GM19239 (cell line): Measurements from ENCODE around the gene TSKU.
"Not testable (repeated sequence)": the region's sequence is repeated elsewhere in the genome, so short reads cannot be mapped to it uniquely, and the experiment has no call there.

ENCODE experiments used
- DNase-seq: peaks from one replicate; pipeline ENCODE4 v3.0.0; 2011; ENCODE audit warnings: low spot score; ENCODE audit not compliant: insufficient read length
- FAIRE-seq: peaks from 2 replicates; lab custom pipeline; 2011; peaks lifted over from hg19 to GRCh38; lab: Jason Lieb, UNC

The TSKU gene

DNA sequence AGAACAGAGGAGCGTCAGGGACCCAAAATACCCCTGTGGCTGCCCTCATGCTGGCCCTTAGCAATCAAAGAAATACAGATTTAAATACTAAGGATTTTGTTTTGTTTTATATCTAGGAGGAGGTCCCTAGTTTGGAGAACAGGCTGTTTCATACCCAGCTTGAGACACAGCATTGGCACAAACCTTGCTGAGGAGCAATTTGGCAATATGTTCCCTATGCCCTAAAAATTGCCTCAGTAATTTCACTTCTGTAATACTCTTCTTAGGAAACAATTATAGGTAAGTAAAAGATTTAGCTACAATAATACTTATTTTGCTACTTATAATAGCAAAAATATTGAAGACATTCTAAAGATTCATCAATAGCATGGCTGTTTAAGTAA is 37.0 kb downstream of the TSKU start:
- no peak for FAIRE-seq
- DNase-seq = no peak

DNA sequence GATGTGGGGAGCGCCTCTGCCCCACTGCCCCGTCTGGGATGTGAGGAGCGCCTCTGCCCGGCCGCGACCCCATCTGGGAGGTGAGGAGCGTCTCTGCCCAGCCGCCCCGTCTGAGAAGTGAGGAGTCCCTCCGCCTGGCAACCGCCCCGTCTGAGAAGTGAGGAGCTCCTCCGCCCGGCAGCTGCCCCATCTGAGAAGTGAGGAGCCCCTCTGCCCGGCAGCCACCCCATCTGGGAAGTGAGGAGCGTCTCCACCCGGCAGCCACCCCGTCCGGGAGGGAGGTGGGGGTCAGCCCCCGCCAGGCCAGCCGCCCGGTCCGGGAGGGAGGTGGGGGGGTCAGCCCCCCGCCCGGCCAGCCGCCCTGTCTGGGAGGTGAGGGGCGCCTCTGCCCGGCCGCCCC is 38.2 kb downstream of the TSKU start:
- DNase-seq, FAIRE-seq: not testable (repeated sequence)

DNA sequence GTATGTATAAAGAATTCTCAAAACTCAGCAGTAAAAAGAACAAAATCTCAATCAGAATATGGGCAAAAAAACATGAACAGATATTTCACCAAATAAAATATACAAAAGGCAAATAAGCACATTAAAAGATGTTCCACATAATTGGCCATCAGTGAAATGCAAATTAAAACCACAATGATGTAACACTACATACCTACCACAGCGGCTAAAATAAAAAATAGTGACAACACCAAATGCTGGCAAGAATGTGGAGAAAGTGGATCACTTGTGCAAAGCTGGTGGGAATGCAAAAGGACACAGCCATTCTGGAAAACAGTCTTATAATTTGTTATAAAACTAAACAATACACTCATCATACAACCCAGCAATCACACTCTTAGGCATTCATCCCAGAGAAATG is 39.2 kb downstream of the TSKU start:
- no peak for DNase-seq
- FAIRE-seq = no peak

DNA sequence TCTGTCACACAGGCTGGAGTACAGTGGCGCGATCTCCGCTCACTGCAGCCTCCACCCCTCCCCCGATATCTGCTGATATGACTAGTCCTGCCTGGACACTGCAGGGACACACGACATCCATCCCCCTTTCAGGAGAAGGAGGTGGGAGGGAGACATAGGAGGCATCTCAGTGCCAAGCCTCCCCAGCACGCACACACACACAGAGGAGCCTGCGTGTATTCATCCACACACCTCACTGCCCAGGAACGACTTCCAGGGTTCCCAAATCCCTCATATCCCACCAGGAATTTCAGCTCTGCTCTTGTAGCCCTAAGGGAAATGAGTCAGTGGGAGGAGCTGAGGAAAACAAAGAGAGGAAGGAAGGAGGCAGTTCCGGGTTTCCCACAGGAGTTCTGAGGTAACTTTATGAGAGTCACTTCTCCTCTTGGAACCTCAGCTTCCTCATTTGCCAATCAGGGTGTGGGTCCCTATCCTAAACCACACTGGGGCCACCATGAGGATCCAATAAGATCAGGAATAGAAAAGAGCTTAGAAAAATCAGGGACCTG is 40.4 kb downstream of the TSKU start:
- FAIRE-seq = no peak

DNA sequence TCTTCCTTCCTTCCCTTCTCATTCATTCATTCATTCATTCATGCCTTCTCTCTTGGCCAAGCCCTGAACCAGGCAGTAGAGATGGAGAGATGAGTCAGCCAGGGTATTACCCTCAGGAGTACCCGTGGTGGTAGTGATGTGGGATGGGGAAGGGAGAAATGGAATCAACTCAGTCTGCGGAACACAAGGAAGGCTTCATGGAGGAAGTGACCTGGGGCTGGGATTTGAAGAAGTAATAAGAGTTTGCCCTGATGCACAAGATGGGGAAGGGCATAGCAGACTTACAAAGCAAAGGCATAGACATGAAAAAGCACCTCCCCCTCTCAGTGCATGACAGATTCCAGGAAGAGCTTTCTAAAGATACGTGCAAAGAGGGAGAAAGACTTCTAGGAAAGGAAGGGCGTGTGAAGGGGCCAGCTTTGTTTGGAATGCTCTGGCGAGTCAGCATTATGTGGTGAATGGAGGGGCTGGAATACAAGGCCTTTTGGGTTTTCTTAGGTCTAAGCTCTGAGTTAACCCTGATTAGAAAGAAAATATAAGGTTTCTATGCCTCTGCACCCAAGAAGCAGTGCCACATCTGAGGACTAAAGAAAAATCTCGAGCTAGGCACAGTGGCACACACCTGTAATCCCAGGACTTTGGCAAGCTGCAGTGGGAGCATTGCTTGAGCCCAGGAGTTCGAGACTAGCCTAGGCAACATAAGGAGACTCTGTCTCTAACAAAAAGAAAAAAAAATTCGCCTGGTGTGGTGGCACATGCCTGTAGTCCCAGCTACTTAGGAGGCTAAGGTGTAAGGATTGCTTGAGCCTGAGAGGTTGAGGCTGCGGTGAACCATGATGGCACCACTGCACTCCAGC is 41.2 kb downstream of the TSKU start:
- DNase-seq (no peak), FAIRE-seq (no peak)

More for the DNA sequence above, 40.4 kb downstream of the TSKU start:
- no peak for DNase-seq

DNA sequence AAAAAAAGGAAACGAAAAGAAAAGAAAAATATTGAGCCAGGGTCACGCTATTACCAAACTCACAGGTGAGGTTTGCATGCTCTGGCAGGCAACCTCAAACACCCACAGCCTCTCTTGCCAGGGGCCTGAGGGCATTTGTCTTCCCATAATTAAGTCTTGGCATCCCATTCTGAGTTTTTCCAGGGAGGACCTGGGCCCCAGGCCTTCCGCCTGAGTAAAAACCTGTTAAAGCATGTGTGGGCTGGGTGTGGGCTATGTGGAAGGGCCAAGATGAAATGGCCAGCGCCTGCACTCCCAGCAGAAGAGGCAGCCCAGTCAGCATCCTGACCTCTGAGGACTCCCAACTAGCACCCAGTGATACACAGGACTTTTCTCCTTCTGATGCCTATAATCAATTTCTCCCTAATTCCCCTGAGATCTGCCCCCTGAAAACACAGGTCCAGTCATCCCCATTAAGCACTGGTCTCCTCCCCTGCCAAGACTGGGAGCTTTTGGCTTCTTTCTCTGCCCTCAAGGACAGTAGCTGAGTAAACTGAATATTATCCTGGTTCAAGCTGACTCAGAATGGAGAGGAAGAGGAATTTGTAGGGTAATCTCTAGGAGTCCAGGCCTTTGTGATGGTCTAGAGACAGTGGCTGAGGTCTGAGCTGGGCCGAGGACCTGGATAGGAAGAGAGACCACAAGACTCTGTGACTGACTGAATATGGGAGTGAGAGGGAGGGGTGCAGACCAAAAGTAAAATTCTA is 42.0 kb downstream of the TSKU start:
- no peak for FAIRE-seq
- no peak for DNase-seq

DNA sequence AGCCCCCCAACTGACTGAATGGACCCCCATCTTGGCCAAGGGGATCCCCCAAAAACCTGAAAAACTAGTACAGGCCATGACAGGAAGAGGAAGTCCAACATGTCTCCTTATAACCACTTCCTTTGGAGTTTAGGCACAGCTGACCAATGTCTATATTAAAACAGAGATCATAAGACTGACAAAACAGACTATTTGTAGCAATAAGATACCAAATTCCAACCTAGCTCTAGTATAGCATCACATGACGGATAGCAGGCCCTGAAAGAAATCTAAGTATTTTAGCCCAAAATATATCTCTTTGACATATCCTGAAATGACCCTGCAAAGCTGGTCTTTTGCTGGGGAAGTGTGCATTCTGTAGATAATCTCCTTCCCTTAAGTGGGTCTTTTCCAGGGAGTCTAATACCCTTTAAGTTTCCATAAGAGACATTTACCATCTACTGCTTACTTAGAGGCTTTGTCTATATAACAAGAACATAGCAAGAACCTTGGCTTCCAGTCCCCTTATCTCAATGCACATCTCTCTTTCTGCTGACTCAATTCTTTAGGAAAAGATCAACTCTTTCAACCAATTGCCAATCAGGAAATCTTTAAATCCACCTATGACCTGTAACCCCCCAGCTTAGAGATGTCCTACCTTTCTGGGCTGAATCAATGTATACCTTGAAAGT is 42.7 kb downstream of the TSKU start:
- no peak for FAIRE-seq
- no peak for DNase-seq

DNA sequence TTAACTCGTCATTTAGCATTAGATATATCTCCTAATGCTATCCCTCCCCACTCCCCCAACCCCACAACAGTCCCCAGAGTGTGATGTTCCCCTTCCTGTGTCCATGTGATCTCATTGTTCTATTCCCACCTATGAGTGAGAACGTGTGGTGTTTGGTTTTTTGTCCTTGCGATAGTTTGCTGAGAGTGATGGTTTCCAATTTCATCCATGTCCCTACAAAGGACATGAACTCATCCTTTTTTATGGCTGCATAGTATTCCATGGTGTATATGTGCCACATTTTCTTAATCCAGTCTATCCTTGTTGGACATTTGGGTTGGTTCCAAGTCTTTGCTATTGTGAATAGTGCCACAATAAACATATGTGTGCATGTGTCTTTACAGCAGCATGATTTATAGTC is 43.4 kb downstream of the TSKU start:
- not testable (repeated sequence) for DNase-seq, FAIRE-seq

DNA sequence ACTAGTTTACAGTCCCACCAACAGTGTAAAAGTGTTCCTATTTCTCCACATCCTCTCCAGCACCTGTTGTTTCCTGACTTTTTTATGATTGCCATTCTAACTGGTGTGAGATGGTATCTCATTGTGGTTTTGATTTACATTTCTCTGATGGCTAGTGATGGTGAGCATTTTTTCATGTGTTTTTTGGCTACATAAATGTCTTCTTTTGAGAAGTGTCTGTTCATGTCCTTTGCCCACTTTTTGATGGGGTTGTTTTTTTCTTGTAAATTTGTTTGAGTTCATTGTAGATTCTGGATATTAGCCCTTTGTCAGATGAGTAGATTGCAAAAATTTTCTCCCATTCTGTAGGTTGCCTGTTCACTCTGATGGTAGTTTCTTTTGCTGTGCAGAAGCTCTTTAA is 43.8 kb downstream of the TSKU start:
- not testable (repeated sequence) for DNase-seq, FAIRE-seq

DNA sequence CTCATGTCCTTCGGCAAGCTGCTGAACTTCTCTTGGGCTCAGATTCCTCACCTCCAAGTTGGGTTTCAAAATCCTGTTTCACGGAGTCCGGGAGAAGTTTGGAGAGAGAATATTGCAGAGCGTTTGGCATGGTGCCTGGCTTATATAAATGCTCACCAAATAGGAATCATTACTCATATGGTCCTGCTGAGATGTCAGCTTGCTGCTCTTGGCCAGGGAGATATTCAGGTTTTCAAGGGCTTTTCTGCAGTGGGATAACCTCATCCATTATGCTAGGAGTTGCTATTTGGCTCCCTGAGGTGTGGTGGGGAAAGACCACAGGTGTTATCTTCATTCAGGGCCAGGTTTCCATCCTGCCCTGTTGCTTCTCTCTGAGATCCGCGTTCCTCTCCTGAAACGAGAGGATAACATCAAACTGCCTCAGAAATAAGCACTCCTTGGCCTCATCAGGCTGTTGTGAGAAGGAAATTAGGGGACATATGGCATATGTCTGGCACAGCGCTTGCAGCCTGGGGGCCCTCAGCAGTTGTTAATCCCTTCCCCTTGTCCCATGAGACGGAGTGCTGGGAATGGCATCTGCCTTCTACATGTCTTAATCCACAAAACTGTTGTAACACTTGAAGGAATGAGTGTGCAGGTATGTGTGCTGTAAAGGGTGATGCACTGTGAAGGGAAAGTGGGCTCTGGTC is 47.6 kb downstream of the TSKU start:
- no peak for FAIRE-seq
- no peak for DNase-seq

DNA sequence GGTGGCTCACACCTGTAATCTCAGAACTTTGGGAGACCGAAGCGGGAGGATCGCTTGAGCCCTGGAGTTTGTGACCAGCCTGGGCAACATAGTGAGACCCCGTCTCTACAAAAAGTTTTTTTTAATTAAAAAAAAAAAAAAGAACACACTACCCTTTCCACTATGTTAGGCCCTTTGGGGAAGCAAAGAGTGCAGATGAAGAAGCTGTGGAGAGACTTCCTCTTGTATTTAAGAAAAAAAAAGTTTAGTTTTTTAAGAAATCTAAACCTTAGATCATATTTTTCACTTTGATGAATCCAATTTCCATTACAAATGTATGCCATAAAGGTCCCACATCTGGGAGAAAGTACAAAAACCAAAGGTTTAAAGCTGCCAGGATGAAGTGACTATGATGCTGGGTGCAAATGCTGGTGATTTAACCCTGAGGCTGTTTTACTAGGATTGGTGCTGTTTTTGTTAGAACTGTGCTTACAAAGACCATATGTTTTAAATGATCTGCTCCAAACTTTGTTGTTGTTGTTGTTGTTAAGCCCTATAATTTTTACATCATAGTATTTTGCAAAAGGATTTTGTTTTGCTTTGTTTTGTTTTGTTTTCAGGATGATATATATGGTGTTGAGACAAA is 48.6 kb downstream of the TSKU start:
- DNase-seq (no peak), FAIRE-seq (no peak)

DNA sequence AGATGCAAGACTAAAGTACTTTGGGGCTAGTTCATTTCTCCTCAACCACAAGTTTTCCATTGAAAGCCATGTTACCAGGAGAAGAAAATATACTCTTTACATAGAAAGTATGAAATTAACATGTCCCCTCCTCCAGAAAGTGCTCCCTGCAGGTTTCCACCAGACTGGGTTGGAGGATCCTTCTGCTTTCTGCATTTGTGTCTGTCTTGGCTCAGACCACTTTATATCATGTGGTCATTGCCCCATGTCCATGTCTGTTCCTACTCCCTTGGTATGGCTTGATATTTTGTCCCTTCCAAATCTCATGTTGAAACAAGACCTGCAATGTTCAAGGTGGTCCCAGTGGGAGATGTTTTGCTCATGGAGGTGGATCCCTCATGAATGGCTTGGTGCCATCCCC is 49.2 kb downstream of the TSKU start:
- FAIRE-seq (no peak), DNase-seq (no peak)

DNA sequence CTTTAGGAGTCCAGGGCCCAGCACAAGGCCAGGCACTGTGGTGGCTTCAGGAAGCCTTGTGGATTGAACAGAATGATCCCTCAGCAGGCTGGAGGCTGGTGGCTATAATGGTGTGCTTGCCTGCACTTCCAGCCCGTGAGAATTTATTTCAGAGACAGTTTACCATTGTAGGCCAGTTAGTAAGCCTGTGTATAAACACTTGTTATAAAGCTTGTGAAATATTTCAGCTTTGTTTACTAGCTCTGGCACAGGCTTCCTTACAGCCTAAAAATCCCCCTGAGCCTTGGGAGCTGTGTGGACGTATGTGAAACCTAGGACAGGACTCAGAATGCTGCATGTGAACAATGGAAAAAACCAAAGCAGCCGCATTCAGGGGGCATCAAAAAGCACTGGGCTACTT is 51.0 kb downstream of the TSKU start:
- FAIRE-seq = no peak

DNA sequence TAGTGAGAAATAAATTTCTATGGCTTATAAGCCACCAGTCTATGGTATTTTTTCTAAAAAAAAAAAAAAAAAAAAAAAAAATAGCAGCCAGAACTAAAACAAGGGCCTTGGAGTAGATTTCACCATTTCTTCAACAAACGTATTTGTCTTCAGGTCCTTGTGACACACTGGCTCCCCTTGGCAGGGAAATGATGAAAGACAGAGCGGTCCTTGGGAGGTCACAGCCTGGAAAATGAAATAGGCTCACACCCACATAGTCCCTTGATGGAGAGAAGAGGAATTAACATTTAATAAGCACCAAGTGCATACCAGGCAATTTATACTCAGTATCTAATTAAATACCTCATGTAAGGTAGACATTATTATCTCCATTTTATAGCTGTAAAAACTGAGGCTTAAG is 51.9 kb downstream of the TSKU start:
- no peak for DNase-seq
- FAIRE-seq = no peak

More for the DNA sequence above, 51.0 kb downstream of the TSKU start:
- DNase-seq = no peak

DNA sequence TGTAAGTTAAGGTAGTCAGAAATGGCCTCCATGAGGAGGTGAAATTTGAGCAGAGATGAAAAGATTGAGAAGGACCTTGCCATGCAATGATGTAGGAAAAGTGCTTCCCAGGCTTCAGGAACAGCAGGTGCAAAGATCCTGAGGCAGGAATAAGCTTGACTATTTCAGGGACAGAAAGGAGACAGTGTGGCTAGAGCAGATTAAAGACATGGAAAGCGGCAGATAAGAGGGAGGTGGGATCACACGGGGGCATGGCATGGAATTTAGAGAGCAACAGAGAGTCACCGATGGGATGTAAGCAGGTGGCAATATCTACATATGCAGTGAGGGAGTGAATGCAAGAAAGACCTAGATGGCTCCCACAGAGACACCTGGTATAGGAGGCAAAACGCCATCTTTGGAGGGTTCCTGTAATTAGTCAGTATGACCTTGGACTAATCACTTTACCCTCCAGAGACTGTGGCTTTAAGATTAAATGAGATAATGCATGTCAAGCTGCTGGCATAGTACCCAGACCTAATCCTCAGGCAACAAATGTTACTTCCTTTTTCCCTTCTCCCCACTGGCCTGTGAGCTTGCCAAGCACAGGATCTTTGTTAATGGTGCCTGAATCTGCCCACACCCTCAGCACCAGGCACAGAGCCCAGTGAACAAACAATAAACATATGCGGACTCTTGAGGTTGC is 52.9 kb downstream of the TSKU start:
- no peak for FAIRE-seq
- DNase-seq = no peak

DNA sequence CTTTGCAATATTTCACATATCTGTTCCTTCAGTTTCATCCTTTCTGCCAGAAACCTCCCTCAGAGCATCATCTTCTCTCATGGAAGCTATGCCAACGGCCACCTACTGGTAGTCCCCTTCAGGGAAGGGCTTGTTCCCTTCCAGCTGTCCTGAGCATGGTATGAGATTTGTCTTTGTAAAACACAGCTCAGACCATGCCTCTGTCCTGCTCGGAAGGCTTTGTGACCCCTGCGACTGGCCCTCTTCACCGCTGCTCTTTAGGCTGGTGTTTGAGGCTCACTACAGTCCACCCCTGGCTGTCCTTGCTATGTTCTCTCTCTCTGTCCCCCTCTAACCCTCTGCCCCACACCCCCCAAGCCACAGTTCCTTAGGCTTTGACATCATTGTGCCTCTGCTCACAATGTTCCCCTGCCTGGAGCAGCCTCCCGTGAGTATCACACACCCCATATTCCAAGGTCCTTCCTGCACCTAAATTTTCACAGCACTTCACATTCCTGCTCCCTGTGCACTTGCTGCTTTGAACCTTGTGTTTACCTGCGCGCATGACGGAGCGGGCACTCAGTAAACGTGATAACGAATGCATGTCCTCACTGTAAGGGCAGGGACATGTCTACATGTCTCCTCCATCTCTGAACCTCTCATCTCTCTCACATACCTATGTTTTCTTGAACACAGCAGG is 53.6 kb downstream of the TSKU start:
- no peak for FAIRE-seq
- DNase-seq = no peak

DNA sequence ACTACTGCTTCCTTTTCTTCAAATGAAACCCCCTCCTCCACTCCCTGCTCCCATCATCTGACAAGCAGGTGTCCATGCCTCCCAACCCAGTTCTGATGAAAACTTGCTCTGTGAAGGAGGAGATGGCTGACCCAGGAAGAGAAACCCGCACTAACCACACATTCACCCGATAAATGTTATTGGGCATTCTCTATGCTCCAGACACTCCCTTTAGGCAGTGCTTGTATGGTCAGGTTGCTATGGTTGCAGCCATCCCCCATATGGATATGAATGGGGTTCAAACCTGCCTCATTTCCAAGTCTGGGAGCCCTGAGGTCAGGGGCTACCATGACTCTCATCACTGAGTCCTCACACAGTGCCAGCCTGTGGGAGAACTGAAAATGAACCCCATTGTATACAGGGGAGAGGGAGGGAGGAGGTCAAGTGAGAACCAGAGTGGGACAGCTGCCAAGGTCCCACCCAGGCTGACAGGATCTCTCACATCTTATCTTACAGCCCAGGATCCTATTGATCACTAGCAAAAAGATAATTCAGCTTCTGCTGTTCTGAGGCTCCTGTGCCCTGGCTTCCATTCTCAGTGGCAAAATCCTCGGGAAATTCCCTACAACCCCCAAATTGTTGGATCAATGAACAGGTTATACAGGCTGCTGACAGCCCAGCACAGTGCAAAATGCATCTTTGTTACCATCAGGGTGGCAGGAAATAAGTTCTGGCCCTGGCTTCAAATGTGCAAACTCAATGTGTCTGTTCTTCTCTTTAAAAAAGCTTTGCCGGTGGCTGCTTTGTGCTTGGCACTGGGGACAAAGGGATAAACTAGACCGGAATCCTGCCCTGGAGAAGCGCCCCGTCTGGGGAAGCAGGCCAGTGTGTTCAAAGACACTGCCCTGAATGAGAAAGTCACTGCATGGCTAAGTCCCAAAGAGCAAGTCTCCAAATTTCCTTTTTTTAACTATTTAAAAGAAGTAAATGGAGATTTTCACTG is 54.8 kb downstream of the TSKU start:
- no peak for FAIRE-seq

More for the DNA sequence above, 54.8 kb downstream of the TSKU start:
- no peak for DNase-seq
